Fibroblast of lung (primary cell): ENCODE results near the gene RBFOX1. TPM values are rescaled to one million over a fixed set of nuclear protein-coding genes. Genes with fewer than 3 reads are reported as not detected.

ENCODE experiments used
- DNase-seq, 2 donors: peaks; one replicate each; pipeline versions ENCODE4 v3.0.0 to v3.0.0-alpha.2; 2010; ENCODE audit warnings: low read depth in 2 of 2
- H2AFZ ChIP-seq: 2 replicates; pipeline ENCODE4 v1.5.1; 2012; ENCODE audit warnings: low read length, control low read depth, inconsistent platforms
- H3K27ac ChIP-seq: 2 replicates; pipeline ENCODE4 v1.5.1; 2011; ENCODE audit warnings: low read length, control low read depth; ENCODE audit not compliant: insufficient read depth
- H3K27me3 ChIP-seq: 2 replicates; pipeline ENCODE4 v1.5.1; 2011; ENCODE audit warnings: mild to moderate bottlenecking, low read length; ENCODE audit not compliant: control insufficient read depth, insufficient read depth
- H3K36me3 ChIP-seq: 2 replicates; pipeline ENCODE4 v1.5.1; 2011; ENCODE audit warnings: low read length; ENCODE audit not compliant: control insufficient read depth, insufficient read depth
- H3K4me1 ChIP-seq: 2 replicates; pipeline ENCODE4 v1.5.1; 2011; ENCODE audit warnings: low read length; ENCODE audit not compliant: control insufficient read depth, insufficient read depth; ENCODE audit errors: extremely low read depth
- H3K4me2 ChIP-seq: 2 replicates; pipeline ENCODE4 v1.5.1; 2011; ENCODE audit warnings: low read length, control low read depth; ENCODE audit not compliant: insufficient read depth; ENCODE audit errors: extremely low read depth
- H3K4me3 ChIP-seq, 4 experiments: fragments of 200-600 bp in 1 of 4; sonication (generic) in 1 of 4; replicated peaks in 1 of 4; 2 replicates each; pipeline ENCODE4 v1.5.1; 2011 to 2016; ENCODE audit warnings: low read length in 4 of 4, low read depth in 3 of 4, mild to moderate bottlenecking in 3 of 4, control low read depth in 2 of 4, inconsistent platforms in 1 of 4, mixed read lengths in 1 of 4; ENCODE audit not compliant: insufficient read depth in 1 of 4; ENCODE audit errors: control extremely low read depth in 1 of 4
- H3K79me2 ChIP-seq: 2 replicates; pipeline ENCODE4 v1.5.1; 2012; ENCODE audit warnings: mild to moderate bottlenecking, low read length, inconsistent platforms; ENCODE audit not compliant: control insufficient read depth, insufficient read depth
- H3K9ac ChIP-seq: 2 replicates; pipeline ENCODE4 v1.5.1; 2011; ENCODE audit warnings: mild to moderate bottlenecking, low read length, control low read depth; ENCODE audit not compliant: insufficient read depth
- H3K9me3 ChIP-seq: 2 replicates; pipeline ENCODE4 v1.5.1; 2012; ENCODE audit warnings: low read depth, low read length; ENCODE audit not compliant: control insufficient read depth, insufficient read depth
- H4K20me1 ChIP-seq: 2 replicates; pipeline ENCODE4 v1.5.1; 2011; ENCODE audit warnings: low read length; ENCODE audit not compliant: control insufficient read depth, insufficient read depth; ENCODE audit errors: extremely low read depth
- EZH2 ChIP-seq: IDR thresholded peaks from 2 replicates; pipeline ENCODE4 v1.5.1; 2012; ENCODE audit warnings: low read length, control low read depth, mild to moderate bottlenecking; ENCODE audit errors: missing control alignments
- polyA plus RNA-seq, 2 donors: library from polyadenylated mRNA; depleted of rRNA in 1 of 2; stranded (reverse) in 1 of 2; unstranded in 1 of 2; fragments of >200 nt; gene quantifications; 2 replicates each; pipeline ENCODE4 v1.2.1, GENCODE V29; 2011 to 2012; ENCODE audit warnings: missing spikeins in 1 of 2
- total RNA-seq: library from RNA; depleted of rRNA; stranded (reverse); fragments of >200 nt; gene quantifications from 2 replicates; pipeline ENCODE4 v1.2.1, GENCODE V29; 2014
- TF ChIP-seq, protein P1 (sequence below), 2 donors: IDR thresholded peaks in 1 of 2; conservative IDR thresholded peaks in 1 of 2; 1 replicate in 1 of 2; 2 replicates in 1 of 2; pipeline ENCODE4 v1.5.1; 2011 to 2012; ENCODE audit warnings: low read length in 2 of 2, control low read depth in 1 of 2, inconsistent platforms in 1 of 2, low read depth in 1 of 2, mild to moderate bottlenecking in 1 of 2

RBFOX1 gene
- total and polyA plus RNA-seq, 2 donors (not counting 1 experiment from before 2014, with no cell fraction given) = not detected

GRCh38 chr16:7689234-7689633 is 356.6 kb downstream of the RBFOX1 start:
- TF ChIP-seq, protein P1, sequence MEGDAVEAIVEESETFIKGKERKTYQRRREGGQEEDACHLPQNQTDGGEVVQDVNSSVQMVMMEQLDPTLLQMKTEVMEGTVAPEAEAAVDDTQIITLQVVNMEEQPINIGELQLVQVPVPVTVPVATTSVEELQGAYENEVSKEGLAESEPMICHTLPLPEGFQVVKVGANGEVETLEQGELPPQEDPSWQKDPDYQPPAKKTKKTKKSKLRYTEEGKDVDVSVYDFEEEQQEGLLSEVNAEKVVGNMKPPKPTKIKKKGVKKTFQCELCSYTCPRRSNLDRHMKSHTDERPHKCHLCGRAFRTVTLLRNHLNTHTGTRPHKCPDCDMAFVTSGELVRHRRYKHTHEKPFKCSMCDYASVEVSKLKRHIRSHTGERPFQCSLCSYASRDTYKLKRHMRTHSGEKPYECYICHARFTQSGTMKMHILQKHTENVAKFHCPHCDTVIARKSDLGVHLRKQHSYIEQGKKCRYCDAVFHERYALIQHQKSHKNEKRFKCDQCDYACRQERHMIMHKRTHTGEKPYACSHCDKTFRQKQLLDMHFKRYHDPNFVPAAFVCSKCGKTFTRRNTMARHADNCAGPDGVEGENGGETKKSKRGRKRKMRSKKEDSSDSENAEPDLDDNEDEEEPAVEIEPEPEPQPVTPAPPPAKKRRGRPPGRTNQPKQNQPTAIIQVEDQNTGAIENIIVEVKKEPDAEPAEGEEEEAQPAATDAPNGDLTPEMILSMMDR (conservative IDR thresholded peaks at IDR 0.05 in 1 of 2, IDR thresholded peaks at IDR 0.05 in 1 of 2; ENCODE audit: low read depth in 1 of 2, low read length in 2 of 2) = no peak
- TF ChIP-seq EZH2 = no peak
- no peak overlapping the region for H3K9ac ChIP-seq
- H4K20me1 ChIP-seq = no peaks in the 10 kb centered on the region
- no peak overlapping the region for H3K4me2 ChIP-seq
- no peak overlapping the region for H3K27ac ChIP-seq
- H3K27me3 ChIP-seq = no peaks in the 10 kb centered on the region
- H2AFZ ChIP-seq = no peak overlapping the region
- no peaks in the 10 kb centered on the region for H3K79me2 ChIP-seq
- no peaks in the 10 kb centered on the region for H3K9me3 ChIP-seq
- H3K4me1 ChIP-seq = no peaks in the 10 kb centered on the region
- no peak overlapping the region for H3K4me3 ChIP-seq
- H3K36me3 ChIP-seq = no peaks in the 10 kb centered on the region
- DNase-seq = no peak

DNA sequence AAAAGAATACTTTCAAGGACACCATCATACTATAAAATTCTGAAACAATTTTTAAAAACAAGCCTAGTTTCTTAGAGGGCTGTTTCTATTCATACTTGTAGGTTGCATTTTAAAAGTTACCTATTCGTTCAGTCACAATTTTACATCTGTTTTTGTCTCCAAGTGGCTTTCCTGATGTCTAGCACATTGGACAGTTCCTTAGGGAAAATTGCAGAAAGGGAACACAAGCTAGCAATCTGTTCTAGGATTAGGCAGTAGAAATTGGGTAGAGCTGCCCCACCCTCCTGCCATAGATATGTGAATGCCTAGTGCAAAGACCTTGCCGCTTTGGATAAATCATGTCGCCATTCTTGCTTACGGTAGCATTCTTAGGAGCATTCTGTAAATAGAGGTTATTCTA is 358.9 kb downstream of the RBFOX1 start:
- Histone ChIP-seq H3K36me3 (no peaks in the 10 kb centered on the region), H3K4me2 (no peak overlapping the region), H2AFZ (no peak overlapping the region), H3K4me3 (no peak overlapping the region), H3K9me3 (no peaks in the 10 kb centered on the region), H3K27ac (no peak overlapping the region), H3K27me3 (no peaks in the 10 kb centered on the region), H3K79me2 (no peaks in the 10 kb centered on the region), H4K20me1 (no peaks in the 10 kb centered on the region), H3K4me1 (no peaks in the 10 kb centered on the region), H3K9ac (no peak overlapping the region)
- no peak for TF ChIP-seq EZH2
- TF ChIP-seq, protein P1 (conservative IDR thresholded peaks at IDR 0.05 in 1 of 2, IDR thresholded peaks at IDR 0.05 in 1 of 2; ENCODE audit: low read depth in 1 of 2, low read length in 2 of 2) = no peak
- DNase-seq = no peak

- Histone ChIP-seq H3K4me1 (no peaks in the 10 kb centered on the region), H2AFZ (no peak overlapping the region), H3K27me3 (no peaks in the 10 kb centered on the region), H3K36me3 (no peaks in the 10 kb centered on the region), H3K4me3 (no peak overlapping the region), H3K79me2 (no peaks in the 10 kb centered on the region), H3K9ac (no peak overlapping the region), H3K9me3 (peaks cover 1% of the 10 kb centered on the region), H4K20me1 (no peaks in the 10 kb centered on the region), H3K4me2 (no peak overlapping the region), H3K27ac (no peak overlapping the region)
- TF ChIP-seq, protein P1 (conservative IDR thresholded peaks at IDR 0.05 in 1 of 2, IDR thresholded peaks at IDR 0.05 in 1 of 2; ENCODE audit: low read depth in 1 of 2, low read length in 2 of 2) = no peak
- no peak for TF ChIP-seq EZH2
- DNase-seq = no peak
Observed at GRCh38 chr16:7703672-7704071, 371.0 kb downstream of the RBFOX1 start.
